Liver (tissue), 3 donors: ENCODE data around the gene HRH2.

Source experiments
- ATF3 ChIP-seq: IDR thresholded peaks from 2 replicates; pipeline ENCODE4 v1.6.1; 2016; ENCODE audit warnings: antibody characterized with exemption
- CTCF ChIP-seq: fragments of 150-350 bp; IDR thresholded peaks from 2 replicates; pipeline ENCODE4 v1.5.1; 2017; ENCODE audit warnings: improper control_type of control experiment, low read depth, low read length; ENCODE audit not compliant: missing input control
- EGR1 ChIP-seq, 2 donors: IDR thresholded peaks; 2 replicates each; pipeline ENCODE4 v1.6.1; 2016 to 2018; ENCODE audit warnings: antibody characterized with exemption in 2 of 2, low read depth in 2 of 2
- HNF4A ChIP-seq, 2 donors: conservative IDR thresholded peaks; 2 replicates each; pipeline ENCODE4 v1.6.1; 2016; ENCODE audit warnings: antibody characterized with exemption in 2 of 2, mild to moderate bottlenecking in 2 of 2
- HNF4G ChIP-seq: IDR thresholded peaks from 2 replicates; pipeline ENCODE4 v1.6.1; 2016; ENCODE audit warnings: antibody characterized with exemption
- JUND ChIP-seq, 2 donors: IDR thresholded peaks; 2 replicates each; pipeline ENCODE4 v1.6.1; 2016; ENCODE audit warnings: antibody characterized with exemption in 2 of 2
- MAX ChIP-seq: IDR thresholded peaks from 2 replicates; pipeline ENCODE4 v1.6.1; 2016; ENCODE audit warnings: antibody characterized with exemption
- RAD21 ChIP-seq, 2 donors: IDR thresholded peaks; 2 replicates each; pipeline ENCODE4 v1.6.1; 2016; ENCODE audit warnings: antibody characterized with exemption in 2 of 2, mild to moderate bottlenecking in 2 of 2
- REST ChIP-seq: IDR thresholded peaks from 2 replicates; pipeline ENCODE4 v1.6.1; 2016; ENCODE audit warnings: antibody characterized with exemption, mild to moderate bottlenecking
- RXRA ChIP-seq, 2 donors: IDR thresholded peaks; 2 replicates each; pipeline ENCODE4 v1.6.1; 2017 to 2018; ENCODE audit warnings: antibody characterized with exemption in 2 of 2, mild to moderate bottlenecking in 1 of 2
- TAF1 ChIP-seq: conservative IDR thresholded peaks from 2 replicates; pipeline ENCODE4 v1.6.1; 2016; ENCODE audit warnings: antibody characterized with exemption, mild to moderate bottlenecking
- ZBTB33 ChIP-seq: IDR thresholded peaks from 2 replicates; pipeline ENCODE4 v1.6.1; 2016; ENCODE audit warnings: antibody characterized with exemption
- donor health status: healthy.
- donor health status: healthy.

- no peak for TF ChIP-seq CTCF
- no peak for TF ChIP-seq HNF4A (conservative IDR thresholded peaks at IDR 0.05)
- TF ChIP-seq JUND (IDR thresholded peaks at IDR 0.05) = no peak
- TF ChIP-seq REST = no peak
- TF ChIP-seq EGR1 (IDR thresholded peaks at IDR 0.05; ENCODE audit: low read depth in 2 of 2) = no peak
- no peak for TF ChIP-seq RXRA (IDR thresholded peaks at IDR 0.05)
- no peak for TF ChIP-seq TAF1
- TF ChIP-seq ATF3 = no peak
- TF ChIP-seq MAX = no peak
- no peak for TF ChIP-seq ZBTB33
- no peak for TF ChIP-seq HNF4G
- no peak for TF ChIP-seq RAD21 (IDR thresholded peaks at IDR 0.05)
These were observed 4.1 kb upstream of the HRH2 start for GRCh38 chr5:175653763-175654162.
